ENCODE results near the gene SULT2B1. TPM values are rescaled to one million over a fixed set of nuclear protein-coding genes. Genes with fewer than 3 reads are reported as not detected.

SULT2B1 gene
- not detected for total RNA-seq
- total RNA-seq (2013) = not detected
- total RNA-seq = 0 to 0.15 (median 0) reads per million in 29 experiments

DNA sequence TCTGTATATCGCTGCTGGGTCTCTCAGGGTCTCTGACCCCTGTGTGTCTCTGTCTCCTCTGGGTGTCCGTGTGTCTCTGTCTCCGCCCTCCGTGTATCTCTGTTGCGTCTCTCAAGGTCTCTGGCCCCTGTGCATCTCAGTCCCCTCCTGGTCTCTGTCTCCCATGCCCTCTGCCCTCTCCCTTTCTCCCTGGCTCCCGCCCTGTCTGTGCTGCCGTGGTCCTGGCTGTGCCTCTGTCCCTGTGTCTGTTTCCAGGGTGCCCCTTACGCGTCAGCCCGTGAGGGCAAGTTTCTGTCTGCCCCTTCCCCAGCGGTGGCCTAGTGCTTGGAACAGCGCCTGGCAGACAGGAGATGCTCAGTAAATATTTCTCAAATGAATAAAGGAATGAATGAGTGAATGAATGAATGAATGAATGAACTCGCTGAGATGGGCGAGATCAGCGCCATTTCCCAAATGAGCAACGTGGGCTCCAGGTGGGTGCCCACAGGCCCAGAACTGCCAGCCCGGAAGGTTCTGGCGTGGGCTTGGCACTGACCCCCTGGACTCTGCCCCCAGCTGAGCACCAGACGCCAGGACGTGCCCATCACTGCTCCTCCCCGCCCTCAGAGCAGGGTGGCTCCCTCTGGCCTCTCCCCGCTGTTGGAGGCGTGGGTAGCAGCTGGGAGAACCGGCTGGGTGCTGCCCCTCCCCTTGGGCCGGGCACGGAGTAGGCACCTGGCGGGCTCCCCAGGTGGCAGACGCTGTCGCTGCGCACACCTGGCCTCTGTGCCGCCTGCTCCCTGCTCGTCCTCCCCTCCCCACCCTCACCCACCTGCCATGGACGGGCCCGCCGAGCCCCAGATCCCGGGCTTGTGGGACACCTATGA, at the start of gene SULT2B1:
Gene SULT2B1, plus strand, starts transcription at position 736 of the 866 bp plus-strand sequence. Its CDS starts 81 bp downstream, at position 817.
- ATAC-seq (replicated peaks in 1 of 4) (no peak), DNase-seq (no peak)
- Mint-ChIP-seq H3K27me3 (peaks cover 4 to 7% of the 10 kb centered on the region in 2 donors), H3K36me3 (no peaks in the 10 kb centered on the region), H3K27ac (no peak within 1 kb of the TSS), H3K4me3 (no peak within 1 kb of the TSS), H3K9me3 (no peaks in the 10 kb centered on the region), H3K4me1 (no peaks in the 10 kb centered on the region)
- Histone ChIP-seq H3K27me3 (replicated peaks in 1 of 2; ENCODE audit: control insufficient read depth in 2 of 2, extremely low read depth in 1 of 2, insufficient read depth in 2 of 2, low read length in 1 of 2) (peaks cover 0 to 43% of the 10 kb centered on the region in 2 experiments), H3K9me3 (no peaks in the 10 kb centered on the region), H3K27ac (ENCODE audit: low read length) (no peak within 1 kb of the TSS), H3K4me3 (ENCODE audit: control insufficient read depth in 1 of 2, extremely low read depth in 1 of 2, low read length in 1 of 2) (no peak within 1 kb of the TSS), H3K4me1 (ENCODE audit: control insufficient read depth in 1 of 2, extremely low read depth in 1 of 2, insufficient read depth in 2 of 2, low read length in 2 of 2) (no peaks in the 10 kb centered on the region), H3K36me3 (ENCODE audit: control insufficient read depth in 2 of 2, extremely low read depth in 1 of 2, insufficient read depth in 1 of 2, low read length in 1 of 2) (no peaks in the 10 kb centered on the region)
- ChIA-PET CTCF (interaction anchor here (0.6 kb wide), 2 partner anchors 13 to 188 kb away, joined by 4 to 8 read pairs; partner anchors contain the start of genes SYNGR4 (in 1 of the 2) and TMEM143 (in 1 of the 2)), POLR2A (interaction anchor here in 1 of 2 donors (0.6 kb wide), 1 partner anchor 144 kb away, joined by 4 read pairs; the partner anchor contains the start of gene FUT2)
- WGBS (ENCODE audit: insufficient coverage) = 71% methylated on average over 32 of the region's 36 CpGs

DNA sequence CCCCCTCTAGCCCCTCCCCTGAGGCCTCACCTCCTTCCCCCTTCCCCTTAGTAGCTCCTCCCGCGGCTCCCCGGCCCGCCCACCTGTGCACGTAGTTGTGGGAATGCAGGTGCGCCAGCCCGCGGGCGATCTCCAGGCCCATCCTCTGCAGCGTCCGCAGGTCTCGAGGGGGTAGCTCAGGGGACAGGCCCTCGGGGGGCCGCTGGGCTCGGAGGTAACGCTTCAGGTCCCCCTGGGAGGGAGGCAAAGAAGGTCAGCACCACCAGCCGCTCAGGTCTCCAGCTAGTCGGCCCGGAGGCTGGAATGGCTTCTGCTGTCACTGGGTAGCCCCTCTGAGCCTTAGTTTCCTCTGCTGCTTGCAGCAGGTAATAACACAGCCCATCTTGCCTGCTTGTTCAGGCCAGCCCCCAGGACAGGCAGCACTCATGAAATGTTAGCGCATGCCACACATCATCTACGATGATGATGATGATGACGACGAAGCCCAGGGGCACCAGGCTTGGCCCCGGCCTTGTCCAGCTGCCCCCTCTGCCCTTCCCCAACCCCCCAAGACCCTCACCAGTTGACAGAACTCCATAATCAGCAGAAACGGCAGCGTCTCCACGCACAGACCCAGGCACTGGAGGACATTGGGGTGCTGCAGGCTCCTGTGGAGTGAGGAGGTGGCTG, 49.5 kb upstream of the SULT2B1 start:
- peaks cover 4 to 26% (median 21%) of the 10 kb centered on the region in 3 donors for H3K4me1 Mint-ChIP-seq
- ATAC-seq (replicated peaks in 1 of 4) (peak; percentile 17 to 78 (median 73)), DNase-seq (peak in 29 of 35 experiments; percentile 50 to 83 (median 70))
- H3K36me3 Mint-ChIP-seq = peaks cover 3% of the 10 kb centered on the region
- 21% methylated on average over 17 of the region's 27 CpGs for WGBS (ENCODE audit: insufficient coverage)
- no peak overlapping the region for H3K4me3 ChIP-seq (ENCODE audit: control insufficient read depth in 1 of 2, extremely low read depth in 1 of 2, low read length in 1 of 2)
- peaks cover 8 to 37% of the 10 kb centered on the region in 2 experiments for H3K4me1 ChIP-seq (ENCODE audit: control insufficient read depth in 1 of 2, extremely low read depth in 1 of 2, insufficient read depth in 2 of 2, low read length in 2 of 2)
- no peaks in the 10 kb centered on the region for H3K9me3 Mint-ChIP-seq
- peak overlapping the region in 1 of 3 donors; percentile 79 for H3K4me3 Mint-ChIP-seq
- H3K9me3 ChIP-seq = no peaks in the 10 kb centered on the region
- H3K36me3 ChIP-seq (ENCODE audit: control insufficient read depth in 2 of 2, extremely low read depth in 1 of 2, insufficient read depth in 1 of 2, low read length in 1 of 2) = no peaks in the 10 kb centered on the region
- CTCF ChIA-PET = interaction anchor here in 1 of 2 donors (0.7 to 0.9 kb wide), 2 partner anchors 82 to 1086 kb away, joined by 3 read pairs; no protein-coding TSS in a partner anchor
- H3K27ac Mint-ChIP-seq = no peak overlapping the region
- H3K27ac ChIP-seq (ENCODE audit: low read length) = no peak overlapping the region
- POLR2A ChIA-PET = interaction anchor here (0.5 to 1.0 kb wide), 2 partner anchors 82 to 116 kb away, joined by 4 read pairs; partner anchors contain the start of gene RPL18 (in 1 of the 2)
- H3K27me3 Mint-ChIP-seq = peaks cover 0 to 10% of the 10 kb centered on the region in 2 donors
- peaks cover 0 to 39% of the 10 kb centered on the region in 2 experiments for H3K27me3 ChIP-seq (replicated peaks in 1 of 2; ENCODE audit: control insufficient read depth in 2 of 2, extremely low read depth in 1 of 2, insufficient read depth in 2 of 2, low read length in 1 of 2)

DNA sequence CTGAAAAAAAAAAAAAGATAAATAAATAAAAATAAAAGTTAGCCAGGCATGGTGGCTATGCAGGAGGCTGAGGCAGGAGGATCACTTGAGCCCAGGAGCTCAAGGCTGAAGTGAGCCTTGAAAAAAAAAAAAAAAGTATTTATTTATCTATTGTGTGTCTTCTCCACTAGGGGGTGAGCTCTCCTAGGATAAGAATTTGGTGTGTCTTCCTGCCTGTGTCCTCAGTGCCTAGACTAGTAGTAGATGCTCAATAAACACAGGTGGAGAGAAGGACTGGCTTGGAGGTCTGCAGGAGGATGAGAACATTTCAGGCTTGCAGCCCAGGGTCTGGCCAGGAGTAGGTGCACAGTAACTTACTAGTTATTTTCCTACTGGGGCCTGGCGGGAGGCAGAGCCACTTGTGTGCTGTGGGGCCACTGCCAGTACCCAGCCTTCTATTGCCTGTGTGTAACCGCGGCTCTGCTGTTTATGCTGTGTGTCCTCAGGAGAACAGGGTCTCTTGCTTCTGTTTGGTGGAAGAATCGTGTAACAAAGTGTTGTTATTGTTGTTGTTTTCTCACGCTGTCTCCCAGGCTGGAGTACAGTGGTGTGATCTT, 45.7 kb upstream of the SULT2B1 start:
- Histone ChIP-seq H3K27ac (ENCODE audit: low read length) (no peak overlapping the region), H3K27me3 (replicated peaks in 1 of 2; ENCODE audit: control insufficient read depth in 2 of 2, extremely low read depth in 1 of 2, insufficient read depth in 2 of 2, low read length in 1 of 2) (peaks cover 0 to 4% of the 10 kb centered on the region in 2 experiments), H3K9me3 (no peaks in the 10 kb centered on the region), H3K36me3 (ENCODE audit: control insufficient read depth in 2 of 2, extremely low read depth in 1 of 2, insufficient read depth in 1 of 2, low read length in 1 of 2) (peaks cover 0 to 11% of the 10 kb centered on the region in 2 donors), H3K4me3 (ENCODE audit: control insufficient read depth in 1 of 2, extremely low read depth in 1 of 2, low read length in 1 of 2) (no peak overlapping the region), H3K4me1 (ENCODE audit: control insufficient read depth in 1 of 2, extremely low read depth in 1 of 2, insufficient read depth in 2 of 2, low read length in 2 of 2) (peaks cover 8 to 29% of the 10 kb centered on the region in 2 experiments)
- Mint-ChIP-seq H3K4me3 (no peak overlapping the region), H3K9me3 (no peaks in the 10 kb centered on the region), H3K4me1 (peaks cover 12 to 26% (median 25%) of the 10 kb centered on the region in 3 donors), H3K27ac (peak overlapping the region in 1 of 2 donors; percentile 39), H3K27me3 (no peaks in the 10 kb centered on the region), H3K36me3 (peaks cover 9% of the 10 kb centered on the region)
- ChIA-PET CTCF (interaction anchor here (0.6 to 3.5 kb wide), 20 partner anchors 19 to 600 kb away, joined by 3 to 35 read pairs (median 4); partner anchors contain the start of genes RPL18 (in 1 of the 2) and SPHK2 (in 1 of the 2)), POLR2A (interaction anchor here in 1 of 2 donors (0.6 to 0.7 kb wide), 2 partner anchors 11 to 89 kb away, joined by 3 to 5 read pairs; no protein-coding TSS in a partner anchor)
- peak in 1 of 4 experiments; percentile 18 for ATAC-seq (replicated peaks in 1 of 4)
- DNase-seq = peak in 3 of 35 experiments; percentile 20 to 69 (median 38)
- 98% methylated on average over 5 of the region's 5 CpGs for WGBS (ENCODE audit: insufficient coverage)

DNA sequence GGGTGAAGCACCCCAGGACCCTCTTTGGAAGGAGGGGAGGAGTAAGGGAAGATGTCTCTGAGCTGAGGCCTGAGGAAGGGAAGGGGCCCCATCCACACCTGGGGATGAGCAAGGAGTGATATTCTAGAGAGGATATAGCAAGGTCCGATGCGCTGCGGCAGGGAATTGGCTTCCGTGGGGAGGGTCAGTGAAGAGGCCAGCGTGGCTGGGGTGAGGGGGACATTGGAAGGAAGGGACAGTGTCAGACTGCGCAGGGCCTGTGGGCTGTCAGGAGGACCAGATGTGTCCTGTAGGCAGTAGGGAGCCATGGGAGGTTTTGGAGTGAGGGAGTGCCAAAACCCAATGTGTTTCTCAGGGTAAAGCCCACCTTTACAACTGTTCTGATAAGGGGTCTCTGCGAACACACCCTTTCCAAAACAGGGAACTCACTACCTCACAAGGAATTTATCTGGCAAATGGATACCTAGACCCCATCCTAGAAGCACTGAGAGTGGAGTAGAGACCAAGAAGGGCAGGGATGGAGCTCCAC, 44.0 kb upstream of the SULT2B1 start:
- POLR2A ChIA-PET = no interaction called here
- H3K4me3 Mint-ChIP-seq = no peak overlapping the region
- WGBS (ENCODE audit: insufficient coverage) = 81% methylated on average over 6 of the region's 7 CpGs
- CTCF ChIA-PET = interaction anchor here in 1 of 2 donors (3.5 kb wide), 1 partner anchor 76 kb away, joined by 35 read pairs; no protein-coding TSS in a partner anchor
- H3K4me1 Mint-ChIP-seq = peaks cover 10 to 14% (median 13%) of the 10 kb centered on the region in 3 donors
- no peaks in the 10 kb centered on the region for H3K27me3 Mint-ChIP-seq
- peaks cover 9% of the 10 kb centered on the region for H3K36me3 Mint-ChIP-seq
- Histone ChIP-seq H3K4me3 (ENCODE audit: control insufficient read depth in 1 of 2, extremely low read depth in 1 of 2, low read length in 1 of 2) (no peak overlapping the region), H3K27ac (ENCODE audit: low read length) (no peak overlapping the region), H3K4me1 (ENCODE audit: control insufficient read depth in 1 of 2, extremely low read depth in 1 of 2, insufficient read depth in 2 of 2, low read length in 2 of 2) (peaks cover 12 to 31% of the 10 kb centered on the region in 2 experiments), H3K27me3 (replicated peaks in 1 of 2; ENCODE audit: control insufficient read depth in 2 of 2, extremely low read depth in 1 of 2, insufficient read depth in 2 of 2, low read length in 1 of 2) (peaks cover 0 to 8% of the 10 kb centered on the region in 2 experiments), H3K36me3 (ENCODE audit: control insufficient read depth in 2 of 2, extremely low read depth in 1 of 2, insufficient read depth in 1 of 2, low read length in 1 of 2) (peaks cover 0 to 11% of the 10 kb centered on the region in 2 donors), H3K9me3 (no peaks in the 10 kb centered on the region)
- no peaks in the 10 kb centered on the region for H3K9me3 Mint-ChIP-seq
- H3K27ac Mint-ChIP-seq = peak overlapping the region in 1 of 2 donors; percentile 25
- ATAC-seq (replicated peaks in 1 of 4) (no peak), DNase-seq (no peak)

DNA sequence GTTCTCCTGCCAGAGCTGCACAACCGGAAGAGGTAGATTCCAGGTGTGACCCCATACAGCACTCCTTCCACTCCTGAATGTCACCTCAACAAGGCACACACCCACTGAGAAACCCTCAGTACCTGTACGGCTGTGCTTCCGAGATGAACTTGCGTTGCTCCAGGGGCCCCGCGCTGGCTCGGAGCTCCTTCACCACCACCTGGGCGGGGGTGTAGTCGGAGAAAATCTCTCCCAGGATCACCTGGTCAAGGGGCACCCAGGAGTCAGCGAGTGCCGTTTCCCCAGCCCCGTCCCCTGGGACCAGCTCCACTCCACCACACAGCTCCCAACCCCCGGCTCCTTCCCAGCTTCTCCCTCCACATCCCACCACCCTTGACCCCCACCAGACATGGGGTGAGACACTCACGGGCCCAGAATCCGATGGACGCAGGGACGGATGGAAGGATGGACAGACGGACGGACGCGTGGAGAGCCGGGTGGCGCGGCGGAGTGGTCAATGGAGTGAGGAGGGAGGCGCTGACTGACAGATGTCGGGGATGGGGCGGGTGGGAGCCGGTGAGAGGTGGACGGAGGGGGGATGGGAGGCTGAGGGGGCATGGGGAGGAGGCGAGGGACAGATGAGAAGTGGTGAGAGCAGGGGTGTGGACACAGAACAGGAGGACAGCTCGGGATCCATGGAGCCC, 43.1 kb upstream of the SULT2B1 start:
- peaks cover 0 to 11% of the 10 kb centered on the region in 2 donors for H3K36me3 ChIP-seq (ENCODE audit: control insufficient read depth in 2 of 2, extremely low read depth in 1 of 2, insufficient read depth in 1 of 2, low read length in 1 of 2)
- Mint-ChIP-seq H3K4me3 (no peak overlapping the region), H3K36me3 (peaks cover 9% of the 10 kb centered on the region), H3K27ac (no peak overlapping the region), H3K27me3 (no peaks in the 10 kb centered on the region), H3K9me3 (no peaks in the 10 kb centered on the region), H3K4me1 (peaks cover 11 to 16% (median 12%) of the 10 kb centered on the region in 3 donors)
- no peaks in the 10 kb centered on the region for H3K9me3 ChIP-seq
- H3K27me3 ChIP-seq (replicated peaks in 1 of 2; ENCODE audit: control insufficient read depth in 2 of 2, extremely low read depth in 1 of 2, insufficient read depth in 2 of 2, low read length in 1 of 2) = peaks cover 0 to 8% of the 10 kb centered on the region in 2 experiments
- POLR2A ChIA-PET = no interaction called here
- no peak for ATAC-seq (replicated peaks in 1 of 4)
- peaks cover 12 to 38% of the 10 kb centered on the region in 2 experiments for H3K4me1 ChIP-seq (ENCODE audit: control insufficient read depth in 1 of 2, extremely low read depth in 1 of 2, insufficient read depth in 2 of 2, low read length in 2 of 2)
- no peak overlapping the region for H3K27ac ChIP-seq (ENCODE audit: low read length)
- CTCF ChIA-PET = no interaction called here
- no peak for DNase-seq
- 93% methylated on average over 25 of the region's 32 CpGs for WGBS (ENCODE audit: insufficient coverage)
- H3K4me3 ChIP-seq (ENCODE audit: control insufficient read depth in 1 of 2, extremely low read depth in 1 of 2, low read length in 1 of 2) = no peak overlapping the region
